H1 (cell line): ENCODE data around the gene MAP7. TPM values are rescaled to one million over a fixed set of nuclear protein-coding genes. Genes with fewer than 3 reads are reported as not detected.

Experiments
- CTCF ChIA-PET: fragments of 300-600 bp; sonication (Branson Sonifier 250); formaldehyde crosslinking; loops from one replicate; lab custom pipeline; 2021; ENCODE audit not compliant: partially characterized antibody; lab: Charles Lee
- POLR2A ChIA-PET: fragments of 300-600 bp; sonication (Branson Sonifier 250); formaldehyde crosslinking; loops from one replicate; lab custom pipeline; 2021; ENCODE audit warnings: inconsistent platforms; ENCODE audit not compliant: partially characterized antibody; lab: Charles Lee
- DNase-seq, 2 experiments: peaks; one replicate each; pipeline versions ENCODE4 v3.0.0 to v3.0.0-alpha.2; 2010 to 2022; ENCODE audit warnings: low spot score in 2 of 2, low read depth in 1 of 2, mixed read lengths in 1 of 2
- FAIRE-seq: peaks from 2 replicates; lab custom pipeline; 2011; peaks lifted over from hg19 to GRCh38; lab: Jason Lieb, UNC
- H2AFZ ChIP-seq: 2 replicates; pipeline ENCODE4 v1.8.1; 2012; ENCODE audit warnings: low read length, inconsistent platforms
- H2AK5ac ChIP-seq: 2 replicates; pipeline ENCODE4 v1.6.1; 2013; ENCODE audit warnings: low read depth, low read length
- H2BK120ac ChIP-seq: replicated peaks from 2 replicates; pipeline ENCODE3; 2013; ENCODE audit warnings: low read depth, low read length, inconsistent platforms
- H2BK12ac ChIP-seq: 2 replicates; pipeline ENCODE4 v1.6.1; 2013; ENCODE audit warnings: low read depth, low read length
- H2BK15ac ChIP-seq: 2 replicates; pipeline ENCODE4 v1.6.1; 2013; ENCODE audit warnings: low read length
- H2BK20ac ChIP-seq: 2 replicates; pipeline ENCODE4 v1.6.1; 2013; ENCODE audit warnings: low read length
- H2BK5ac ChIP-seq: 2 replicates; pipeline ENCODE4 v1.6.1; 2013; ENCODE audit warnings: low read depth, low read length
- H3K14ac ChIP-seq: 2 replicates; pipeline ENCODE4 v1.6.1; 2013; ENCODE audit warnings: inconsistent platforms; ENCODE audit not compliant: insufficient read length
- H3K18ac ChIP-seq: 2 replicates; pipeline ENCODE4 v1.6.1; 2013; ENCODE audit warnings: low read length; ENCODE audit errors: extremely low read depth
- H3K23ac ChIP-seq: 2 replicates; pipeline ENCODE4 v1.6.1; 2013; ENCODE audit warnings: inconsistent platforms; ENCODE audit not compliant: insufficient read length
- H3K23me2 ChIP-seq: 2 replicates; pipeline ENCODE4 v1.6.1; 2013; ENCODE audit warnings: low read depth, low read length
- H3K27ac ChIP-seq: 2 replicates; pipeline ENCODE4 v1.6.1; 2011; ENCODE audit warnings: low read depth, low read length, inconsistent platforms
- H3K27me3 ChIP-seq, 4 experiments: replicated peaks in 1 of 4; 1 replicate in 1 of 4; 2 replicates in 3 of 4; pipeline versions ENCODE4 v1.6.1 to v1.8.1; 2011 to 2013; ENCODE audit warnings: low read length in 3 of 4, mild to moderate bottlenecking in 3 of 4, inconsistent platforms in 2 of 4, mixed read lengths in 2 of 4, moderate library complexity in 1 of 4; ENCODE audit not compliant: control insufficient read depth in 3 of 4, insufficient read depth in 3 of 4; ENCODE audit errors: extremely low read depth in 1 of 4
- H3K36me3 ChIP-seq, 4 experiments: 2 replicates each; pipeline versions ENCODE4 v1.6.1 to v1.8.1; 2011 to 2013; ENCODE audit warnings: mild to moderate bottlenecking in 4 of 4, low read length in 3 of 4, moderate library complexity in 2 of 4, control low read depth in 1 of 4, inconsistent platforms in 1 of 4; ENCODE audit not compliant: insufficient read depth in 4 of 4, control insufficient read depth in 2 of 4
- H3K4ac ChIP-seq: replicated peaks from 2 replicates; pipeline ENCODE3; 2013; ENCODE audit warnings: low read length, low read depth, mixed read lengths, inconsistent platforms; ENCODE audit not compliant: insufficient read length
- H3K4me1 ChIP-seq, 4 experiments: replicated peaks in 1 of 4; 1 replicate in 1 of 4; 2 replicates in 3 of 4; pipeline versions ENCODE4 v1.6.1 to v1.8.1; 2011 to 2013; ENCODE audit warnings: low read length in 3 of 4, inconsistent platforms in 2 of 4, mixed read lengths in 1 of 4; ENCODE audit not compliant: insufficient read depth in 4 of 4, control insufficient read depth in 3 of 4
- H3K4me2 ChIP-seq, 2 experiments: 2 replicates each; pipeline versions ENCODE4 v1.6.1 to v1.8.1; 2011 to 2013; ENCODE audit warnings: low read depth in 2 of 2, low read length in 2 of 2, control low read depth in 1 of 2, inconsistent platforms in 1 of 2, mild to moderate bottlenecking in 1 of 2; ENCODE audit not compliant: insufficient read depth in 1 of 2
- H3K4me3 ChIP-seq, 4 experiments: fragments of 200-600, 300-600 bp in 1 of 4; sonication (generic), shearing (Covaris generic), sonication (Bioruptor Twin) in 1 of 4; 2 replicates each; pipeline versions ENCODE4 v1.5.1 to v1.8.1; 2011 to 2016; ENCODE audit warnings: low read length in 4 of 4, low read depth in 3 of 4, control low read depth in 2 of 4, inconsistent platforms in 2 of 4, mild to moderate bottlenecking in 2 of 4, mixed read lengths in 1 of 4, moderate library complexity in 1 of 4; ENCODE audit not compliant: insufficient read depth in 2 of 4; ENCODE audit errors: extremely low read depth in 1 of 4
- H3K56ac ChIP-seq: replicated peaks from 2 replicates; pipeline ENCODE3; 2013; ENCODE audit warnings: low read depth, mild to moderate bottlenecking, mixed read lengths, low read length, inconsistent platforms; ENCODE audit not compliant: insufficient read length
- H3K79me1 ChIP-seq: 2 replicates; pipeline ENCODE4 v1.6.1; 2013; ENCODE audit warnings: low read depth, low read length, control low read depth
- H3K79me2 ChIP-seq, 2 experiments: 2 replicates each; pipeline versions ENCODE4 v1.6.1 to v1.8.1; 2012 to 2013; ENCODE audit warnings: low read length in 2 of 2, mild to moderate bottlenecking in 2 of 2, inconsistent platforms in 1 of 2; ENCODE audit not compliant: insufficient read depth in 2 of 2, control insufficient read depth in 1 of 2
- H3K9ac ChIP-seq, 4 experiments: replicated peaks in 1 of 4; 1 replicate in 1 of 4; 2 replicates in 3 of 4; pipeline versions ENCODE4 v1.6.1 to v1.8.1; 2011 to 2013; ENCODE audit warnings: low read depth in 3 of 4, low read length in 3 of 4, control low read depth in 2 of 4, mild to moderate bottlenecking in 2 of 4, moderate library complexity in 2 of 4, inconsistent platforms in 1 of 4; ENCODE audit errors: extremely low read depth in 1 of 4
- H3K9me3 ChIP-seq, 2 experiments: 2 replicates each; pipeline versions ENCODE4 v1.6.1 to v1.8.1; 2012 to 2013; ENCODE audit warnings: mild to moderate bottlenecking in 2 of 2, moderate library complexity in 2 of 2, control low read depth in 1 of 2, inconsistent platforms in 1 of 2, low read depth in 1 of 2, low read length in 1 of 2, mixed read lengths in 1 of 2; ENCODE audit not compliant: insufficient read depth in 2 of 2
- H4K20me1 ChIP-seq, 2 experiments: replicated peaks in 1 of 2; 2 replicates each; pipeline versions ENCODE3 to v1.8.1; 2011 to 2013; ENCODE audit warnings: inconsistent platforms in 2 of 2, low read length in 2 of 2, mild to moderate bottlenecking in 1 of 2; ENCODE audit not compliant: insufficient read depth in 2 of 2, control insufficient read depth in 1 of 2
- H4K5ac ChIP-seq: 2 replicates; pipeline ENCODE4 v1.6.1; 2013; ENCODE audit warnings: low read length, low read depth, mixed read lengths, inconsistent platforms; ENCODE audit not compliant: insufficient read length
- H4K8ac ChIP-seq: 2 replicates; pipeline ENCODE4 v1.8.0; 2013; ENCODE audit warnings: mild to moderate bottlenecking, moderate library complexity, low read length, inconsistent platforms; ENCODE audit not compliant: insufficient read depth; ENCODE audit errors: extremely low read depth
- H4K91ac ChIP-seq: replicated peaks from 2 replicates; pipeline ENCODE3; 2013; ENCODE audit warnings: low read length, mixed read lengths, inconsistent platforms; ENCODE audit not compliant: insufficient read length
- SP4 ChIP-seq: IDR thresholded peaks from 2 replicates; pipeline ENCODE4 v1.6.1; 2012; ENCODE audit warnings: low read length, inconsistent platforms
- TAF1 ChIP-seq: IDR thresholded peaks from 2 replicates; pipeline ENCODE4 v1.6.1; 2011; ENCODE audit warnings: mild to moderate bottlenecking, low read depth, low read length
- WGBS, 2 experiments: shearing (Covaris generic) in 1 of 2; methylation state at CpG; one replicate each; pipeline versions ENCODE4 v1.1.6 to v1.1.7; 2013 to 2015; ENCODE audit warnings: low lambda C conversion rate in 2 of 2, mixed read lengths in 2 of 2, inconsistent platforms in 1 of 2, low coverage in 1 of 2, missing lambda C conversion rate in 1 of 2; ENCODE audit not compliant: insufficient replicate concordance in 2 of 2, insufficient coverage in 1 of 2, insufficient read length in 1 of 2; ENCODE audit errors: extremely low coverage in 1 of 2, missing lambda C conversion rate in 1 of 2; 5-methylcytosine and 5-hydroxymethylcytosine counted together
- polyA plus RNA-seq, 7 experiments: library from polyadenylated mRNA; depleted of rRNA in 3 of 7; stranded (reverse) in 5 of 7; unstranded in 2 of 7; fragments of >200 nt in 5 of 7; fragments of 200-250 nt in 2 of 7; gene quantifications; 1 replicate in 5 of 7; 2 replicates in 1 of 7; 4 replicates in 1 of 7; pipeline versions ENCODE4 v1.2.1 to v1.2.3, GENCODE V29; 2011 to 2013; ENCODE audit warnings: missing spikeins in 2 of 7, mixed read lengths in 2 of 7
- total RNA-seq: library from RNA; stranded (reverse); fragmentation: NEBNext Ultra II Directional; extraction: Animal tissue kit (Norgen Biotek cat#: 25700); gene quantifications from 2 replicates; pipeline ENCODE4 v1.2.1, GENCODE V29; 2021
- TF ChIP-seq, protein P1 (sequence below): IDR thresholded peaks from 2 replicates; pipeline ENCODE4 v1.6.1; 2012; ENCODE audit warnings: inconsistent platforms

Gene MAP7
- total and polyA plus RNA-seq, 2 of the 8 experiments (the other 6 are each of a cell fraction or from before 2014, with no cell fraction given), result 13.5 to 66.9 TPM

DNA sequence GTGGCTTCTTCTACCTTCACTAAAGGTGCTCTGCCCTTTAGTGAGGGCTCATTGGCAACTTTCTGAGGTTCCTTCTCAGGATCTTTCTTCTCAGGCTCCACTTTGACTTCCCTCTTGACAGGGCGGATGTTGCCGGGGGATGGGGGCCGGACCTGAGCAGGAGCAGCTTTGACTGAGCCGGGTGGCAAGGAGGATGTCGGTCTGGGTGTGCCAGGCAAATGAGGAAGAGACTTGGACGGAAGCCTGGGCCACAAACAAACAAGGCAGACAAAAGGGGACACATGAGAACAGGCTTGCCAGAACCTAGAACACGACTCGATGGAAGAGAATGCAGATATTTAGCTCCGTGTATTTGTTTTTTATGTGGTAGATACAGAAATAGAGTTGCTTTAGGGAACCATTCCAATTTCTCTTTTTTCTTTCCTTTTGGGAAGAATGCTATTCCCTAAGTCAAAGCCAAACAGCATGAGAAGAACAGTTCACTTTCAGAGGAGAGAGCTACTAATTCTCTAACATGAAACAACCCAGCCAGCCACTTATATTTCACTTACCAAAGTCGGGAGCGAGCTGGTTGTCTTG lies 184.4 kb downstream of the MAP7 start:
- no peak overlapping the region for H4K8ac ChIP-seq
- no peaks in the 10 kb centered on the region for H3K27me3 ChIP-seq
- no peaks in the 10 kb centered on the region for H3K23me2 ChIP-seq
- no peak overlapping the region for H3K9ac ChIP-seq
- no peaks in the 10 kb centered on the region for H3K4me1 ChIP-seq
- H3K9me3 ChIP-seq, result no peaks in the 10 kb centered on the region
- H2AFZ ChIP-seq, result no peak overlapping the region
- H3K27ac ChIP-seq, result no peak overlapping the region
- no peak overlapping the region for H3K4ac ChIP-seq
- H2BK5ac ChIP-seq, result no peak overlapping the region
- H3K18ac ChIP-seq, result no peak overlapping the region
- DNase-seq (no peak), FAIRE-seq (no peak)
- no peaks in the 10 kb centered on the region for H3K79me2 ChIP-seq
- TF ChIP-seq, protein P1, sequence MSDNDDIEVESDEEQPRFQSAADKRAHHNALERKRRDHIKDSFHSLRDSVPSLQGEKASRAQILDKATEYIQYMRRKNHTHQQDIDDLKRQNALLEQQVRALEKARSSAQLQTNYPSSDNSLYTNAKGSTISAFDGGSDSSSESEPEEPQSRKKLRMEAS, result no peak
- TF ChIP-seq SP4 (no peak), TAF1 (no peak)
- 85% methylated on average over 11 of the region's 11 CpGs; no CpG with 5 or more reads in 1 of the 2 experiments for WGBS, 2 experiments
- no peak overlapping the region for H2BK12ac ChIP-seq
- H3K23ac ChIP-seq, result no peak overlapping the region
- H3K79me1 ChIP-seq, result no peaks in the 10 kb centered on the region
- H4K20me1 ChIP-seq, result no peaks in the 10 kb centered on the region
- H3K56ac ChIP-seq, result no peak overlapping the region
- H3K4me2 ChIP-seq, result no peak overlapping the region
- H4K91ac ChIP-seq, result no peak overlapping the region
- POLR2A ChIA-PET, result interaction anchor here (1.2 kb wide), 1 partner anchor 21 kb away, joined by 3 read pairs; no protein-coding TSS in a partner anchor
- CTCF ChIA-PET, result interaction anchor here (0.6 to 1.6 kb wide), 5 partner anchors 8 to 160 kb away, joined by 3 to 4 read pairs (median 3); no protein-coding TSS in a partner anchor
- H2BK15ac ChIP-seq, result no peak overlapping the region
- no peak overlapping the region for H2AK5ac ChIP-seq
- H3K4me3 ChIP-seq, result no peak overlapping the region
- no peak overlapping the region for H3K14ac ChIP-seq
- peaks cover 3 to 33% (median 19%) of the 10 kb centered on the region in 4 experiments for H3K36me3 ChIP-seq
- H2BK20ac ChIP-seq, result no peak overlapping the region
- H2BK120ac ChIP-seq, result no peak overlapping the region
- no peak overlapping the region for H4K5ac ChIP-seq
